Hippocampal formation (tissue), 2 donors: ENCODE results near the gene POU6F2.

ENCODE experiments used
- DNase-seq, 2 donors: peaks; one replicate each; lab custom pipeline; 2025; lab: John Stamatoyannopoulos, UW

POU6F2 gene

GRCh38 chr7:39128287-39128843 lies 150.7 kb downstream of the POU6F2 start:
- no peak for DNase-seq

GRCh38 chr7:39130274-39130673 lies 152.6 kb downstream of the POU6F2 start:
- DNase-seq, result no peak

- no peak for DNase-seq
Measured at GRCh38 chr7:39130857-39131526, 153.3 kb downstream of the POU6F2 start.

GRCh38 chr7:39132306-39132705 lies 154.6 kb downstream of the POU6F2 start:
- no peak for DNase-seq

- no peak for DNase-seq
Measured at GRCh38 chr7:39133088-39133487, 155.4 kb downstream of the POU6F2 start.

GRCh38 chr7:39137480-39137879 lies 159.8 kb downstream of the POU6F2 start:
- no peak for DNase-seq

- DNase-seq, result no peak
Measured at GRCh38 chr7:39142750-39143149, 165.0 kb downstream of the POU6F2 start.

GRCh38 chr7:39144420-39144819 lies 166.7 kb downstream of the POU6F2 start:
- no peak for DNase-seq

- DNase-seq, result no peak
Measured at GRCh38 chr7:39145283-39145682, 167.6 kb downstream of the POU6F2 start.

GRCh38 chr7:39145935-39146334 lies 168.2 kb downstream of the POU6F2 start:
- no peak for DNase-seq

GRCh38 chr7:39152701-39153100 lies 175.0 kb downstream of the POU6F2 start:
- no peak for DNase-seq

- no peak for DNase-seq
Measured at GRCh38 chr7:39153113-39153512, 175.4 kb downstream of the POU6F2 start.

- DNase-seq, result no peak
Measured at GRCh38 chr7:39153647-39154046, 175.9 kb downstream of the POU6F2 start.

GRCh38 chr7:39154815-39155214 lies 177.1 kb downstream of the POU6F2 start:
- no peak for DNase-seq

- DNase-seq, result no peak
Measured at GRCh38 chr7:39158367-39158766, 180.7 kb downstream of the POU6F2 start.

- DNase-seq, result no peak
Measured at GRCh38 chr7:39161903-39162302, 184.2 kb downstream of the POU6F2 start.

- no peak for DNase-seq
Measured at GRCh38 chr7:39164887-39165286, 187.2 kb downstream of the POU6F2 start.

GRCh38 chr7:39168403-39169098 lies 190.8 kb downstream of the POU6F2 start:
- no peak for DNase-seq

GRCh38 chr7:39172137-39172536 lies 194.4 kb downstream of the POU6F2 start:
- no peak for DNase-seq

- DNase-seq, result no peak
Measured at GRCh38 chr7:39181398-39181797, 203.7 kb downstream of the POU6F2 start.

- no peak for DNase-seq
Measured at GRCh38 chr7:39183796-39184195, 206.1 kb downstream of the POU6F2 start.

- DNase-seq, result no peak
Measured at GRCh38 chr7:39184391-39184790, 206.7 kb downstream of the POU6F2 start.

- DNase-seq, result no peak
Measured at GRCh38 chr7:39186131-39186530, 208.4 kb downstream of the POU6F2 start.
